A673 (cell line): ENCODE measurements around the gene SHISA2.

ENCODE experiments used
- EZH2 ChIP-seq: fragments of 200-600 bp; sonication (generic); IDR thresholded peaks from 2 replicates; pipeline ENCODE4 v1.6.1; 2017; ENCODE audit warnings: borderline replicate concordance, low read depth, mild to moderate bottlenecking, mixed read lengths, antibody characterized with exemption, low read length; ENCODE audit not compliant: poor library complexity, severe bottlenecking
- TF ChIP-seq, protein P1 (sequence below): fragments of 300-800, 200-600 bp; sonication (generic); conservative IDR thresholded peaks from 2 replicates; pipeline ENCODE4 v1.5.1; 2017; ENCODE audit warnings: low read depth, mild to moderate bottlenecking, antibody characterized with exemption, low read length, moderate library complexity, mixed read lengths

- TF ChIP-seq, protein P1, sequence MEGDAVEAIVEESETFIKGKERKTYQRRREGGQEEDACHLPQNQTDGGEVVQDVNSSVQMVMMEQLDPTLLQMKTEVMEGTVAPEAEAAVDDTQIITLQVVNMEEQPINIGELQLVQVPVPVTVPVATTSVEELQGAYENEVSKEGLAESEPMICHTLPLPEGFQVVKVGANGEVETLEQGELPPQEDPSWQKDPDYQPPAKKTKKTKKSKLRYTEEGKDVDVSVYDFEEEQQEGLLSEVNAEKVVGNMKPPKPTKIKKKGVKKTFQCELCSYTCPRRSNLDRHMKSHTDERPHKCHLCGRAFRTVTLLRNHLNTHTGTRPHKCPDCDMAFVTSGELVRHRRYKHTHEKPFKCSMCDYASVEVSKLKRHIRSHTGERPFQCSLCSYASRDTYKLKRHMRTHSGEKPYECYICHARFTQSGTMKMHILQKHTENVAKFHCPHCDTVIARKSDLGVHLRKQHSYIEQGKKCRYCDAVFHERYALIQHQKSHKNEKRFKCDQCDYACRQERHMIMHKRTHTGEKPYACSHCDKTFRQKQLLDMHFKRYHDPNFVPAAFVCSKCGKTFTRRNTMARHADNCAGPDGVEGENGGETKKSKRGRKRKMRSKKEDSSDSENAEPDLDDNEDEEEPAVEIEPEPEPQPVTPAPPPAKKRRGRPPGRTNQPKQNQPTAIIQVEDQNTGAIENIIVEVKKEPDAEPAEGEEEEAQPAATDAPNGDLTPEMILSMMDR: no peak
- no peak for TF ChIP-seq EZH2
Measured at GRCh38 chr13:26012995-26013394, 38.8 kb downstream of the SHISA2 start.
